Stimulated activated naive CD8-positive, alpha-beta T cell treated with anti-CD3 and anti-CD28 coated beads, Interleukin-15, amount 100 ng/mL, for 72 hours (primary cell): ENCODE results near the gene SPATA20.

Experiments
- ATAC-seq: fragments of 150-1000 bp; cut with Tn5 transposase; 2 replicates; pipeline ENCODE4 v1.10.0; 2021; ENCODE audit warnings: mild to moderate bottlenecking, moderate library complexity
- DNase-seq, 2 donors: peaks; one replicate each; pipeline ENCODE4 v3.0.0; 2021 to 2022
- H3K27ac Mint-ChIP-seq, 2 donors: one replicate each; pipeline ENCODE4 v1.8.0; 2022; ENCODE audit warnings: mild to moderate bottlenecking in 2 of 2, mixed read lengths in 2 of 2, moderate library complexity in 2 of 2
- H3K27me3 Mint-ChIP-seq: one replicate; pipeline ENCODE4 v1.8.0; 2022; ENCODE audit warnings: mixed read lengths
- H3K4me1 Mint-ChIP-seq: one replicate; pipeline ENCODE4 v1.8.0; 2022; ENCODE audit warnings: mild to moderate bottlenecking, mixed read lengths
- H3K4me3 Mint-ChIP-seq, 2 donors: one replicate each; pipeline ENCODE4 v1.8.0; 2022; ENCODE audit warnings: mild to moderate bottlenecking in 2 of 2, mixed read lengths in 2 of 2, moderate library complexity in 1 of 2
- H3K9me3 Mint-ChIP-seq, 2 donors: one replicate each; pipeline ENCODE4 v1.8.0; 2022; ENCODE audit warnings: mixed read lengths in 2 of 2

The SPATA20 gene

DNA sequence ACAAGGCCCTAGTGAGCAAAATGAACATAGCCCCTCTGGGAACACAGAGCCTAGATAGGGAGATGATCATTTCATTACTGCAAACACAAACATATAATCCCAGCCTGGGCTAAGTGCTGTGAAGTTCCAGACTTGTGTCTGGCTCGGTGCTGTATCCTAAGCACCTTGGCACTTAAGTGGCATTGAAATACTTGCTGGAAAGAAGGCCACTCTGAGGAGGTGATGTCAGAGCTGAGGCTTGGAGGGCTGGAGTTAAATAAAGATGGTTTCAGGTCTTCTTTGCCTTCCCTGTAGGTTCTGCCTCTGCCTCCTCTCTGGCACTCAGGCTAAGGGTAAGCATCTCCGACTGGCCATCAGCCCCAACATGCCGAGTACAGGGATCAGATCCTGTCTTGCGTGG lies 11.1 kb downstream of the SPATA20 start:
- ATAC-seq (no peak), DNase-seq (no peak)
- Mint-ChIP-seq H3K9me3 (no peaks in the 10 kb centered on the region), H3K27ac (no peak overlapping the region), H3K4me3 (peak overlapping the region in 1 of 2 donors; percentile 94), H3K4me1 (peaks cover 32% of the 10 kb centered on the region), H3K27me3 (peaks cover 54% of the 10 kb centered on the region)

GRCh38 chr17:50558581-50558940 lies 11.6 kb downstream of the SPATA20 start:
- H3K4me3 Mint-ChIP-seq = peak overlapping the region; percentile 83 to 94
- H3K4me1 Mint-ChIP-seq = peaks cover 32% of the 10 kb centered on the region
- H3K27me3 Mint-ChIP-seq = peaks cover 59% of the 10 kb centered on the region
- no peaks in the 10 kb centered on the region for H3K9me3 Mint-ChIP-seq
- H3K27ac Mint-ChIP-seq = no peak overlapping the region
- no peak for ATAC-seq
- DNase-seq = no peak

DNA sequence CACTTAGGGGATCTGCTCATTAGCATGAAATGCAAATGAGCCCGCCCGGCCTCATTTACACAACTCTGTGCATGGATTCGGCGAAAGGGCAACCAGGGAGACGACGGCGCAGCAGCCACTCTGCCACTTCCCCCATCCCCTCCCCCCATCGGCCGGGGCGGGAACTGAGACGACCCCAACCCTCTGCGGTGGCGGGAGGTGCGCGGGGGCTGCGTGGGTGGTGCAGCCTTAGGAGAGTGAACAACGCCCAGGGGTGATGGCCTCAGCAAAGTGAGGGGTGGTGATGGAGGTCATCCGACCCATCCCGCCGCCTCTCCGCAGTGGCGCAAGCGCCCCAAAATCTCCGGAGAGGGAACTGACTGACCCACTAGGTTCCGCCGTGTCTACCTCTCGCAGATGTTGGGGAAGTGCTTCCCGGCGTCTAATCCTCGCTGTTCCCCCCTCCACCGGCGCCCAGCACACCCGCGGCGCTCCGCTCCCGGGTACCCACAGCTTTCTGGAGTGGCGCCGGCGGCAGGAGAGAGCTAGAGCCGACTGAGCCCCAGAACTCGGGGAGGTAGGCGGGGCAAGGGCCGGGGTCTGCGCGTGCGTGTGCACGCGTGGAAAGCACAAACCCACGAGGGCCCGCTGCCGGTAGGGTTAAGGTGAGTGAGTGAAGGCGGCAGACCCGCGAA lies 12.1 kb downstream of the SPATA20 start:
- ATAC-seq (no peak), DNase-seq (no peak)
- H3K27ac Mint-ChIP-seq = no peak overlapping the region
- peaks cover 64% of the 10 kb centered on the region for H3K27me3 Mint-ChIP-seq
- peak overlapping the region; percentile 83 to 94 for H3K4me3 Mint-ChIP-seq
- H3K4me1 Mint-ChIP-seq = peaks cover 32% of the 10 kb centered on the region
- H3K9me3 Mint-ChIP-seq = no peaks in the 10 kb centered on the region

DNA sequence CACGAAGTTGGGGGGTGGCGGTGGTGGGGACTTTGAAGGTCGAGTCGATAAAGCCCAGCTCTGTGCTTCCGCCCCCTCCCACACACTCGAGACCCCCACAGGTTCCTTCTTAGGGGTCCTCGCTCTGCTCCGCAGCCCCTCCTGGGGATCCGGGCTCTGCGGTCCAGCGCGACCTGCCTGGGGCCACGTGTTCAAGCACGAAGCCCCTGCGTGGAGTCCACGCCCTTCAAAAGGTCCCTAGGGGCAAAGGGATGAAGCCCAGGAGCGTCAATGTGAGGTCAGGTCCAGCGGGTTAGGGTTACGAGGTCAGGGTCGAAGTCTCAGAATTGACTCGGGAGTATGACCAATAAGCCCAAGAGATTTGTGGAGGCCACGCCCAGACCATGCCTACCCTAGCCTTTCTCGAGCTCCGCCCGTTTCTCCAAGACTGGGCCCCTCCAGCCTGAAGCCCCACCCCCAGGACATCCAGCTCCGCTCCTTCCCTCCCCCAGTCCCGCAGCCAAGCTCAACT lies 12.8 kb downstream of the SPATA20 start:
- Mint-ChIP-seq H3K27ac (peak overlapping the region in 1 of 2 donors; percentile 71), H3K4me3 (peak overlapping the region; percentile 83 to 94), H3K27me3 (peaks cover 71% of the 10 kb centered on the region), H3K4me1 (peaks cover 34% of the 10 kb centered on the region), H3K9me3 (no peaks in the 10 kb centered on the region)
- DNase-seq (peak; percentile 27 to 36), ATAC-seq (peak; percentile 44)

- H3K9me3 Mint-ChIP-seq = no peaks in the 10 kb centered on the region
- ATAC-seq (peak; percentile 88), DNase-seq (peak; percentile 83)
- H3K4me3 Mint-ChIP-seq = peak within 1 kb of the TSS; percentile 83 to 94
- H3K27me3 Mint-ChIP-seq = peaks cover 76% of the 10 kb centered on the region
- peak within 1 kb of the TSS; percentile 7 to 71 for H3K27ac Mint-ChIP-seq
- peaks cover 40% of the 10 kb centered on the region for H3K4me1 Mint-ChIP-seq
Observed at GRCh38 chr17:50560185-50560824, 13.3 kb downstream of the SPATA20 start, which contains the start of gene CACNA1G. Gene CACNA1G (plus strand): TSS chr17:50560715. CDS start chr17:50561460, 745 bp downstream.

DNA sequence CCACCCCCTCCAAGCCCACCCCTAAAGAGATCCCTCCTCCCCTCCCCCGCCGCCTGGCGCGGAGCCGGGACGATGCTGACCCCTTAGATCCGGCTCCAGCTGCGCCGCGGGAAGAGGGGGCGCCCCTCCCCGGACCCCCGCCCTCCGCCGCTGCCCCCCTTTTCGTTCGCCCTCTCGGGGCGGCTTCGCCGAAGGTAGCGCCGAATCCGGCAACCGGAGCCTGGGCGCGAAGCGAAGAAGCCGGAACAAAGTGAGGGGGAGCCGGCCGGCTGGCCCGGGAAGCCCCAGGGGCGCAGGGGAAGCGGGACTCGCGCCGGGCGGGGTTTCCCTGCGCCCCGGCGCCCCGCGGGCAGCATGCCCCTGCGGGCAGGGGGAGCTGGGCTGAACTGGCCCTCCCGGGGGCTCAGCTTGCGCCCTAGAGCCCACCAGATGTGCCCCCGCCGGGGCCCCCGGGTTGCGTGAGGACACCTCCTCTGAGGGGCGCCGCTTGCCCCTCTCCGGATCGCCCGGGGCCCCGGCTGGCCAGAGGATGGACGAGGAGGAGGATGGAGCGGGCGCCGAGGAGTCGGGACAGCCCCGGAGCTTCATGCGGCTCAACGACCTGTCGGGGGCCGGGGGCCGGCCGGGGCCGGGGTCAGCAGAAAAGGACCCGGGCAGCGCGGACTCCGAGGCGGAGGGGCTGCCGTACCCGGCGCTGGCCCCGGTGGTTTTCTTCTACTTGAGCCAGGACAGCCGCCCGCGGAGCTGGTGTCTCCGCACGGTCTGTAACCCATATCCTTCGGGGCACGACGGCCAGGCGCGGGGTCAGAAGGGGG lies 14.2 kb downstream of the SPATA20 start:
- Mint-ChIP-seq H3K4me1 (peaks cover 47% of the 10 kb centered on the region), H3K27ac (no peak overlapping the region), H3K9me3 (no peaks in the 10 kb centered on the region), H3K27me3 (peaks cover 85% of the 10 kb centered on the region), H3K4me3 (peak overlapping the region; percentile 83 to 94)
- DNase-seq (peak; percentile 24 to 29), ATAC-seq (peak; percentile 8)

- peaks cover 47% of the 10 kb centered on the region for H3K4me1 Mint-ChIP-seq
- DNase-seq (no peak), ATAC-seq (no peak)
- peaks cover 89% of the 10 kb centered on the region for H3K27me3 Mint-ChIP-seq
- H3K4me3 Mint-ChIP-seq = peak overlapping the region in 1 of 2 donors; percentile 48
- H3K9me3 Mint-ChIP-seq = no peaks in the 10 kb centered on the region
- H3K27ac Mint-ChIP-seq = no peak overlapping the region
Observed at GRCh38 chr17:50561746-50562141, 14.8 kb downstream of the SPATA20 start.

- DNase-seq (peak in 1 of 2 donors; percentile 30), ATAC-seq (no peak)
- H3K9me3 Mint-ChIP-seq = no peaks in the 10 kb centered on the region
- H3K4me1 Mint-ChIP-seq = peaks cover 47% of the 10 kb centered on the region
- H3K27ac Mint-ChIP-seq = peak overlapping the region in 1 of 2 donors; percentile 69
- peaks cover 89% of the 10 kb centered on the region for H3K27me3 Mint-ChIP-seq
- peak overlapping the region; percentile 16 to 54 for H3K4me3 Mint-ChIP-seq
Observed at GRCh38 chr17:50562242-50563091, 15.5 kb downstream of the SPATA20 start.

DNA sequence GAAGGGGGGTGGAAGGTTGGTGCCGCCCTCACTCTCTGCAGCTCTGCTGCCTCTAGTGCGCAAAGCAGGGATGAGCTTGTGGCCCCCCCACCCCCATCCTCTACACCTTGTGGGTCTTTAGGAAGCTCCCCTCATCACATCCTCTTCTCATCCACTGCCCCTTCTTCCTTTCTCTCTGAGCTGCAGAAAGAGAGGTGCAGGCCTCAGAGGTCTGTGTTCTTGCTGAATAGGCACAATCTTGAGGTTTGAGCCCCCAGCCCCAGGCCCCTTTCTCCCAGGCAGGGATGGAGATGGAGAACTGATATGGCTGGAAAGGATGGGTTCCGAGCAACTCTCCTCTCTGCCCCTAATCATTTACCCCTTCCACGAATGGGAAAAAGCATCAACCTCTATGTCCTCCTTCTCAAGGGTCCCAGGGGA lies 16.1 kb downstream of the SPATA20 start:
- H3K27me3 Mint-ChIP-seq = peaks cover 89% of the 10 kb centered on the region
- ATAC-seq = no peak
- no peaks in the 10 kb centered on the region for H3K9me3 Mint-ChIP-seq
- H3K4me3 Mint-ChIP-seq = no peak overlapping the region
- peaks cover 47% of the 10 kb centered on the region for H3K4me1 Mint-ChIP-seq
- DNase-seq = no peak
- no peak overlapping the region for H3K27ac Mint-ChIP-seq

GRCh38 chr17:50564916-50565315 lies 17.9 kb downstream of the SPATA20 start:
- H3K4me3 Mint-ChIP-seq = no peak overlapping the region
- H3K27me3 Mint-ChIP-seq = peaks cover 72% of the 10 kb centered on the region
- H3K9me3 Mint-ChIP-seq = no peaks in the 10 kb centered on the region
- peaks cover 29% of the 10 kb centered on the region for H3K4me1 Mint-ChIP-seq
- ATAC-seq (no peak), DNase-seq (no peak)
- H3K27ac Mint-ChIP-seq = no peak overlapping the region

GRCh38 chr17:50565402-50566350 lies 18.7 kb downstream of the SPATA20 start:
- peak overlapping the region in 1 of 2 donors; percentile 43 for H3K27ac Mint-ChIP-seq
- ATAC-seq (no peak), DNase-seq (no peak)
- peaks cover 24% of the 10 kb centered on the region for H3K4me1 Mint-ChIP-seq
- no peak overlapping the region for H3K4me3 Mint-ChIP-seq
- H3K9me3 Mint-ChIP-seq = no peaks in the 10 kb centered on the region
- peaks cover 66% of the 10 kb centered on the region for H3K27me3 Mint-ChIP-seq

DNA sequence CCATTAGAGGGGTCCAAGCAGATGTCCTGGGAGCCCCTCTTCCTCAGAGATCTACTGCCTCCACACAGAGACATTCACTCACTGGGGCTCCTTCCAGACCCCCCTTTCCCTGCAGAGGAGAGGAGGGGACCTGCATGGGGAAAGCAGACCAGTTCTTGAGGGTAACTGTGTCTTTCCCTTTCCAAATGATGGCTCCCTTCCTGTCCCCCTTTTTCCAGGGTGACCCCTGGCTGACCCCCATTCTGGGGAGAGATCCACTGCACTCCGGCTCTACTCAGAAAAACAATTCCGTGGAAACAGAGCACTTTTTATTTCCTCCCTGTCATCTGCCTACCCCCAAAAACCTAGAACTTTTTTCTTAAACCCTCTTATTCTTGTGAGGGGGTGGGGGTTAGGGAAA lies 19.9 kb downstream of the SPATA20 start:
- no peak overlapping the region for H3K4me3 Mint-ChIP-seq
- no peak for DNase-seq
- no peak overlapping the region for H3K27ac Mint-ChIP-seq
- peaks cover 63% of the 10 kb centered on the region for H3K27me3 Mint-ChIP-seq
- H3K4me1 Mint-ChIP-seq = peaks cover 24% of the 10 kb centered on the region
- H3K9me3 Mint-ChIP-seq = no peaks in the 10 kb centered on the region
- no peak for ATAC-seq

GRCh38 chr17:50568659-50569058 lies 21.7 kb downstream of the SPATA20 start:
- Mint-ChIP-seq H3K4me3 (no peak overlapping the region), H3K4me1 (peaks cover 15% of the 10 kb centered on the region), H3K27ac (no peak overlapping the region), H3K27me3 (peaks cover 46% of the 10 kb centered on the region), H3K9me3 (no peaks in the 10 kb centered on the region)
- ATAC-seq = no peak
- DNase-seq = no peak

DNA sequence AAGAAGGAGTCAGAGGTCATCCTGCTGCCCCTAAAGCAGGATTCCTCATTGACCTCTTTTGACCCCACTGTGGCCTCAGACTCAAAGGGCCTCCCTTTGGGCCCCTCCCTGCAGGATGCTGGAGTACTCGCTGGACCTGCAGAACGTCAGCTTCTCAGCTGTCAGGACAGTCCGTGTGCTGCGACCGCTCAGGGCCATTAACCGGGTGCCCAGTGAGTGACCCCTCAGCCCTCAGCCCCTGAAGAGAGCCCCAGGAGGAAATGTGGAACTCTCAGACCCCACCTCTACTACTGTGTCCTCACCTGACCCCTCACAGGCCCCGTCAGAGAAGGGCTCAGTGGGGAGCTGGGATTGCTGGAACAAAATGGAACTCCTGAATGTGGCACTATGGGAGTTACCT lies 22.6 kb downstream of the SPATA20 start:
- ATAC-seq (no peak), DNase-seq (no peak)
- Mint-ChIP-seq H3K9me3 (no peaks in the 10 kb centered on the region), H3K4me1 (peaks cover 14% of the 10 kb centered on the region), H3K4me3 (no peak overlapping the region), H3K27ac (no peak overlapping the region), H3K27me3 (peaks cover 36% of the 10 kb centered on the region)
